Fibroblast of pulmonary artery (primary cell): ENCODE results near the gene ADPRHL1.
"Not testable (repeated sequence)": the region's sequence is repeated elsewhere in the genome, so short reads cannot be mapped to it uniquely, and the experiment has no call there.

ENCODE experiments used
- DNase-seq: peaks from one replicate; pipeline ENCODE4 v3.0.0-alpha.2; 2010; ENCODE audit warnings: low read depth
- H3K4me3 ChIP-seq: replicated peaks from 2 replicates; pipeline ENCODE4 v1.5.1; 2011; ENCODE audit warnings: low read depth, mild to moderate bottlenecking, control low read depth, low read length, moderate library complexity
- CTCF ChIP-seq: IDR thresholded peaks from 2 replicates; pipeline ENCODE4 v1.5.1; 2011; ENCODE audit warnings: mild to moderate bottlenecking, control low read depth, low read length, inconsistent platforms; ENCODE audit errors: missing control alignments

ADPRHL1 gene

GRCh38 chr13:113374511-113375175 is 78.6 kb downstream of the ADPRHL1 start:
- no peak overlapping the region for H3K4me3 ChIP-seq
- TF ChIP-seq CTCF = no peak
- no peak for DNase-seq

GRCh38 chr13:113373811-113374485 is 79.3 kb downstream of the ADPRHL1 start:
- no peak for DNase-seq
- TF ChIP-seq CTCF = no peak
- no peak overlapping the region for H3K4me3 ChIP-seq

GRCh38 chr13:113371701-113372100 is 81.6 kb downstream of the ADPRHL1 start:
- H3K4me3 ChIP-seq, DNase-seq: not testable (repeated sequence)

GRCh38 chr13:113371061-113371460 is 82.2 kb downstream of the ADPRHL1 start:
- no peak for TF ChIP-seq CTCF
- no peak for DNase-seq
- no peak overlapping the region for H3K4me3 ChIP-seq

GRCh38 chr13:113369881-113370280 is 83.4 kb downstream of the ADPRHL1 start:
- no peak overlapping the region for H3K4me3 ChIP-seq
- no peak for DNase-seq
- no peak for TF ChIP-seq CTCF

- no peak for TF ChIP-seq CTCF
- H3K4me3 ChIP-seq = no peak overlapping the region
- DNase-seq = no peak
These were observed 84.1 kb downstream of the ADPRHL1 start for GRCh38 chr13:113369189-113369588.

- not testable (repeated sequence) for H3K4me3 ChIP-seq, DNase-seq
These were observed 84.9 kb downstream of the ADPRHL1 start for GRCh38 chr13:113368353-113368752.

GRCh38 chr13:113367771-113368170 is 85.5 kb downstream of the ADPRHL1 start:
- DNase-seq = no peak
- no peak for TF ChIP-seq CTCF
- no peak overlapping the region for H3K4me3 ChIP-seq
